Germinal center (tissue), 1 donor: ENCODE measurements around the gene PIPOX.

Source experiments
- DNase-seq: peaks from one replicate; pipeline ENCODE4 v3.0.0; 2012; ENCODE audit warnings: mixed read lengths, low spot score

Gene PIPOX

DNA sequence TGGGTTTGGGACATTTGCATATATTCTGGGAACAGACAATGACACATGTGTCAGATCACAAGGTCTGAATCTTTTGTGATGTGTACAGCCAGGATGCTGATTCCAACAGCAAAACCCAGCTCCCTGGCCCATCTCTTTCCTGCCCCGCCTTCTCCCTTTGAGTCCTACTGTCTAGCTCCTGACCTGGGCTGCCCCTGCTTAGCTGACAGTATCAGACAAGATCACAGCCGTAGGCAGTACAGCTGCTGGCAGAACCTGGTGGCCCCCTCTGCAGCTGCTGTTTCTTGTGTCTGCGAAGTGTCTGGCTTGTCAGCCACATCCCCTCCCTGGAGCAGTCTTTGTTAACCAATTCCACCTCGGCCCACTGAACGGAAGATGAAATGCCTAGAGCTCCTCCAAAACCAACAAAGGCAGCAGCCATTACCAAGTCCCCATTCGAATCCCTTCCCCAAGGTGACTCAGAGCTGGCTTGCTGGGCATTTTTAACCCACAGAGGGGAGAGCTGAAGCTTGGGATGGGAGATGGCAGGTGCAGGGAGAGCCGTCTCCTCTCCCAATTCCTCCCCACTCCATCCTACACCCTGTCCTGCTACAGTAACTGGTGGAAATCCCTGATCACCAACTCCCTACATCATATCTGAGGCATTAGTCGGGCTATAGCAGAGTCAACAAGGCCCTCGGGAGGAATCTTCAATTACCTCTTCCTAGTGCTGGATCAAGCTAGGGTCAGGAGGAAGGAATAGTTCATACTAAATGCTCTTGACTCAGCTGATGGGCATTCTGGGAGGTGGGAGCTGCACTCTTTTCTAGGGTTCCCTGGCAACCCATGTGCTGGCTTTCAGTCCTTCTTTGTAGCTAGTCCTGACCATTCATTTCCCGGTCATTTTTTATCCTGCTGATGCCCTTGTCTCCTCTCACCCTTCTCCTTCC lies 5.8 kb downstream of the PIPOX start:
- no peak for DNase-seq

DNA sequence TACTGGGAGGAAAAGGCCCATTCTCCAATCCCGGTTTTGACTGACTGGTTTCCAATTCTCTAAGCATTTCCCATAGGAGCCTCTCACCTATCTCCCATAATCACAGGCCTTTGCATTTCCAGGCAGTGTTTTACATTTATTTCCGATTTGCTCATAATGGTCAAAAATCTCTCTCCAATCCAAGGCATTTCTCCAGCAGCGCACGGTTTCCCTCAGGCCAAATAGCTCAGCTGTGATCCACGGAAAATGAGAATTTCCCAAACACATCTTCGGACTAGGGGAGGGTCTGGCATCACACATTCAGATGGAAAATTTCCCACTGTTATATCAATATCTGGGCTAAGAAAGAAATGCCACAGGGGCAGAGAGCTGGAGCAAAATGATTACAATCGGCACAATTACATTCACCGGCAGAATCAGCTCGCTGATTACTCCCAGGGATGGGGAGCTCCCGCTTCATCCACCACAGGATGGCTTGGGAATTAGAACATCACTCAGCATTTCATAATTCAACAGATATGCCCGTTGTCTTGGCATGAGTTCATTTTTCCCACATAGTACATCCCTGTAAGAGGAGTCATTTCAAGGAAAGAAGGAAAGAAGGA lies 6.7 kb downstream of the PIPOX start:
- no peak for DNase-seq

- DNase-seq: no peak
These were observed 7.2 kb downstream of the PIPOX start for GRCh38 chr17:29050176-29050575.

GRCh38 chr17:29051194-29051593 lies 8.3 kb downstream of the PIPOX start:
- DNase-seq: no peak

- DNase-seq: no peak
These were observed 8.8 kb downstream of the PIPOX start for GRCh38 chr17:29051731-29052130.

GRCh38 chr17:29054835-29055234 lies 11.9 kb downstream of the PIPOX start:
- no peak for DNase-seq

GRCh38 chr17:29057361-29057760 lies 14.4 kb downstream of the PIPOX start:
- DNase-seq: no peak

DNA sequence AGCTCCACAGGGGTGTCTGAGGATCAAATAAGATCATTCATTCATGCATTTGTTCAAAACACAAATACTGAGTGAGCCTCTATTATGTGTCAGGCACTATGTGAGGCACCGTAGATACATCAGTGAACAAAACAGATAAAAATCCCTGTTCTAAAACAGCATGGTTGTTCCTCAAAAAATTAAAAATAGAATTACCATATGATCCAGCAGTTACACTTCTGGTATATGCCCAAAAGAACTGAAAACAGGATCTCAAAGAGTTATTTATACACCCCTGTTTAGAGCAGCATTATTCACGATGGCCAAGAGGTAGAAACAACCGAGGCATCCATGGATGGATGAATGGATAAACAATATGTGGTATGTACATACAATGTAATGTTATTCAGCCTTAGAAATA lies 15.4 kb downstream of the PIPOX start:
- DNase-seq: no peak

- DNase-seq: no peak
These were observed 16.3 kb downstream of the PIPOX start for GRCh38 chr17:29059281-29059680.

GRCh38 chr17:29060475-29060874 lies 17.5 kb downstream of the PIPOX start:
- DNase-seq: no peak

- no peak for DNase-seq
These were observed 18.1 kb downstream of the PIPOX start for GRCh38 chr17:29061036-29061435.

DNA sequence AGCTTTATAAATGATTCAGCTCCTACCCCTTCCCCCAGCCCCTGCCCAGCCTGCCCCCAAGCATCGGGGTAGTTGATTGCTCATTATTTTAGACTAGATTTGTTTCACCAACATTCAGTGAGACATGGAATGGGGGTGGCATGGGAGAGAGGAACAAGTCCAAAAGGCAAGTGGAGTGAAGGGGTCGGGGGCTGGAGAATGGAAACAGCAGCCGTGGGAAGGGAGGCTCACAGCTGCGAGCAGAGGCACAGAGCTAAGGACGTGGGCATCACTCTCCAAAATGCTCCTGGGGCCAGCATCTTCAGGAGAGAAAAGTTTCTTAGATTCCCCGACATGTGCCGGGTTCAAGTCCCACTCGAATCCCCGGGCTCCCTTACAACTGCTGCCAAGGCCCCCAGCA lies 19.3 kb downstream of the PIPOX start:
- DNase-seq: no peak

DNA sequence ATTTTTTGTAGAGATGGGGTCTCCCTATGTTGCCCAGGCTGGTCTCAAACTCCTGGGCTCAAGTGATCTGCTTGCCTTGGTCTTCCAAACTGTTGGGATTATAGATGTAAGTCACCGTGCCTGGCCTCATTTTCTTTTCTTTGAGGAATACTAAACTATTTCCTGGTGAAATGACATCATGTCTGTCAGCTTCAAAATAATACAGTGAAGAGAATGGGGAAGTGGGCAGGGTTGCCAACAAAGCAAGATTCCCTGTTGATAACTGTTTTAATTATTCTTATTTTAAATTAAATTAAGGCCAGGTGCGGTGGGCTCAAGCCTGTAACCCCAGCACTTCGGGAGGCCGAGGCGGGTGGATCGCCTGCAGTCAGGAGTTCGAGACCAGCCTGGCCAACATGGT lies 21.1 kb downstream of the PIPOX start:
- DNase-seq: no peak

DNA sequence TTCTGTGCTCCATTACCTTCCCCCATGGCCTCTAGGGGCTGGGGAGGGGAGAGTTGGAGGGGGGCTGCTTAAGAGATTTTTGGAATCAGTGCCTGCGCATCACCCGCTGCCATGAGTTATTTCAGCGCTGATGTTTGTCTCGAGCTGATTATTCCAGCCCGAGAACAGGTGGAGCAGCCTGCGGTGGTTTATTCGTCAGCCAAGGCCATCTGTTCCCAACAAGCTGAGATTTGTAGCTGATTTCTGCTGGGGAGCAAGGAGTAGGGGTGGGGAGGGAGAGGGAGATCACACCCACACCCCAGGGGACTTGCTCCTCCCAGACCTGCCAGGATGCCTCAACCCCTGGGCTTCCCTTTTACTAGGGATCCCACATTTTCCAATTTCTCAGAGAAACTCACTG lies 23.1 kb downstream of the PIPOX start:
- DNase-seq: no peak

GRCh38 chr17:29066606-29067005 lies 23.7 kb downstream of the PIPOX start:
- DNase-seq: no peak

DNA sequence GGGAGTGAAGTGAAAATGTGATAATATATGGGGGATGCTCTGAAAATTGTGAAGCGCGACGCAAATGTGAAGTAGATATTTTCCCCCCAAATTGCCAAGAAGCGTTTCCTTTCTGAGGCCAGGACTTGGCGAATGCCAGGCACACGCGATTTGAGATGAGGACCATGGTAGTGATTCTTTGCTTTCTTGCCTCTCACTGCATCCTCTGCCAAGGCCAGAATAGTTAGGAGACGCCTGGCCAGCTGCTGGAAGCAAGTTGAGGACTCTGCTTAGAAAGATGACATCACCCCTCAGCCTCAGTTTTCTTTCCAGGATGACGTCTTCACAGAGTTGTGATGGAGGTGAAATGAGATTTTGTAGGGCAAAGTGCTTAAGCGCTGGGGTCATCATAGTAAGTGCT lies 25.9 kb downstream of the PIPOX start:
- DNase-seq: no peak

DNA sequence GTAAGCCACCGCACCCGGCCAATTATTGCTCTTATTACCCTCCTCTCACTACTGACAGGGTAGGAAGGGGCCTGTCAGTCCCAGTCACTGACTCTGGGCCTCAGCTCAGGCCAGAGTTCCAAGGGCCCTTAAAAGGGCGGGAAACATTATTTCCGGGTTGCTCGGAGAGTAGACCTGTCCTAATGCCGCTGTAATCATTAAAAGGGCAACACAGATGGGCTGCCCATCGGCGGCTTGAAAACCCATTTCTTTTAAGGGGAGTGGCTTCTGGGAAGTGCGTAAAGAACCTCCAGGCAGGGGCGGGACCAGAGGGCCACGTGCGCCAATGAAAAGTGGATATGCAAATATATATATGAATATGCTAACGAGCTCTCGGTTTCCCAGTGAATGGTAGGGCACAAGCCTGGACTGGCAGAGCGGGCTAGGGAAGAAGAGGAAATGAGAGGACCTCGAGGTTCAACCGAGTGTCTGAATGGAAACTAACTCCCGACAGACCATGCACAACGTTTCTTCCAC lies 26.6 kb downstream of the PIPOX start:
- no peak for DNase-seq

GRCh38 chr17:29070308-29070707 lies 27.4 kb downstream of the PIPOX start:
- no peak for DNase-seq

GRCh38 chr17:29070781-29071180 lies 27.8 kb downstream of the PIPOX start:
- no peak for DNase-seq

DNA sequence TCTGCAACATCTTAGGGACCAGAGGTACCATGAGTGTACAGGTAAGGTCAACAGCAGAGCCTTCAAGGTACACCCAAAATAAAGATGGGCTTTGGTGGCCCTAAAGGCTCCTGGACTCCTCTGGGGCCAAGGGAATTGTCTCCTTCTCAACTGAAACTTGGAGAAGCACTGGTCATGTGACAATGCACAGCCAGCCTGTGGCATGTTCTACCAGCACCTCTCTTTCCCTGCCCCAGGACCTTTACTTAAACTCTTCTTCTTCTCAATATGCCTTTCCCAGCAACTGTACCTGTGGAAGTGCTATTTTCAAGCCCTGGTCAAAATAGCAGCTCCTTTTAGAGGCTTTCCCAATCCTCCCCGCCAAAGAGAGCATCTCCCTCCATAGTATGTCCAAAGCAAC lies 28.4 kb downstream of the PIPOX start:
- no peak for DNase-seq

- no peak for DNase-seq
These were observed 30.1 kb downstream of the PIPOX start for GRCh38 chr17:29073045-29073444.

GRCh38 chr17:29073520-29073919 lies 30.6 kb downstream of the PIPOX start:
- DNase-seq: no peak

- DNase-seq: no peak
These were observed 31.5 kb downstream of the PIPOX start for GRCh38 chr17:29074488-29074887.
